T-helper 17 cell (primary cell): ENCODE measurements around the gene PPFIA4. TPM values are rescaled to one million over a fixed set of nuclear protein-coding genes. Genes with fewer than 3 reads are reported as not detected.

Source experiments
- ATAC-seq: fragments of 150-1000 bp; cut with Tn5 transposase; 2 replicates; pipeline ENCODE4 v1.10.0; 2021; ENCODE audit warnings: mild to moderate bottlenecking, moderate library complexity
- DNase-seq, 3 donors: peaks; one replicate each; pipeline versions ENCODE4 v3.0.0 to v3.0.0-alpha.2; 2020 to 2021
- H3K9me3 ChIP-seq: one replicate; pipeline ENCODE4 v1.7.0; 2013; ENCODE audit warnings: low read length, mild to moderate bottlenecking; ENCODE audit not compliant: control insufficient read depth, poor library complexity, severe bottlenecking
- H3K27ac Mint-ChIP-seq: one replicate; pipeline ENCODE4 v1.8.0; 2022; ENCODE audit warnings: mild to moderate bottlenecking, moderate library complexity, mixed read lengths
- H3K27me3 Mint-ChIP-seq: one replicate; pipeline ENCODE4 v1.8.0; 2022; ENCODE audit warnings: mixed read lengths
- H3K36me3 Mint-ChIP-seq: one replicate; pipeline ENCODE4 v1.8.0; 2022; ENCODE audit warnings: low read depth, mixed read lengths
- H3K4me1 Mint-ChIP-seq: one replicate; pipeline ENCODE4 v1.8.0; 2022; ENCODE audit warnings: mild to moderate bottlenecking, mixed read lengths
- H3K4me3 Mint-ChIP-seq: one replicate; pipeline ENCODE4 v1.8.0; 2022; ENCODE audit warnings: mild to moderate bottlenecking, moderate library complexity, mixed read lengths
- total RNA-seq, 4 donors: library from RNA in 2 of 4; stranded (reverse) in 2 of 4; gene quantifications; one replicate each; pipeline ENCODE4 v1.2.3 and lab custom pipeline; 2022 to 2026

Gene PPFIA4
- total RNA-seq, 2 donors from 2014 or later, result 0.81 to 1.5 TPM

DNA sequence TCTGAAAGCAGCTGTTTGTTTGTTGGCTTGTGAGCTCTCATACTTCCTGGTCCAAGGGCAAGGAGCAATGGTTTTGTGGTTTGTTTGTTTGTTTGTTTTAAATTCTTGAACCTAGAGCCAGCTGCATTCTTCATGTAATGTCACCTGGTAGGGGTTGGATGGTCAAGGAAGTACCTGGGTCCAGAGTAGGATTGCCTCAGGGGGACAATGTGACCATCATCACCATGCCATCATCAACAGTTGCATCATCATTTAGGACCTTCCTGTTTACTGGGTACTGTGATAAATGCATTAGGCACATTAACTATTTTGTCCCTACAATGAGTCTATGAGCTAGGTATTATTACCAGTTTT, 74.2 kb downstream of the PPFIA4 start:
- Mint-ChIP-seq H3K27me3 (peaks cover 24% of the 10 kb centered on the region), H3K4me1 (no peaks in the 10 kb centered on the region), H3K36me3 (no peaks in the 10 kb centered on the region), H3K4me3 (no peak overlapping the region), H3K27ac (no peak overlapping the region)
- DNase-seq (no peak), ATAC-seq (no peak)
- H3K9me3 ChIP-seq, result peaks cover 4% of the 10 kb centered on the region

DNA sequence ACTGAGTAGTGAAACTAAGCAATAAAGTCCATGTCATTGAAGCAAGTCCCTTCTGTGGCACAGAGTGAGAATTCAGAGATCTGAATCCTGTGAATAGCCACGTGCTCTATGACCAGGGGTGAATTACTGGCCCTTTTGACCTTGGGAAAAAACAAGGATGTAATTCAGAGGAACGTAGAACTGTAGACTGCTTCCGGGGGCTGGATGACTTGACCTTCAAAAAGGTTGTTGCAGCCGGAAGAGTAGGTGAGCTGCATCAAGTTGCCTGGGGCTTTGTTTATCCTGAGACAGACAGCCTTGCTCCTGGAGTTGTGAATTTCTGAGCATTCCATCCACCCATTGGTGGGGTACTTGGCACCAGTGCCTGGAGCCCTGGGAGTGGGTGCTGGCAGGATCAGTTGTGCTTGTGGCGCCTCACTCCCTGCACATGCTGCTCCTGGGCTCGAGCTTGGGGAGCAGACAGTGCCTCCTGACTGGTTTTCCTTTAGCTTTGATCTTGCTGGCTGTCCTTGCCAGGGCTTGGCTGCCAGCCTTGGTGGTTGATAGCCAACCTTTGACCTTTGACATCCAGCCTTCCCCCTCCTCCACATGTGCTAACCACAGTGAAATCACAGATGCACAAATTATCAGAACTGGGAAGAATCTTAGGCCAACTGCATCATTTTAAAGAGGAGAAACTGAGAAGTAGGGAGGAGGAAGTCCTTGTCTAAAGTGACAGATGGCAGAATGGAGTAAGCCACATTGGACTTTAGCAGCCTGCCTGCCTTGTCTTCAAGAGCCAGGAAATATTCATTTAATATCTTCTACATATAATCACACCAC, 75.7 kb downstream of the PPFIA4 start:
- ATAC-seq (no peak), DNase-seq (no peak)

DNA sequence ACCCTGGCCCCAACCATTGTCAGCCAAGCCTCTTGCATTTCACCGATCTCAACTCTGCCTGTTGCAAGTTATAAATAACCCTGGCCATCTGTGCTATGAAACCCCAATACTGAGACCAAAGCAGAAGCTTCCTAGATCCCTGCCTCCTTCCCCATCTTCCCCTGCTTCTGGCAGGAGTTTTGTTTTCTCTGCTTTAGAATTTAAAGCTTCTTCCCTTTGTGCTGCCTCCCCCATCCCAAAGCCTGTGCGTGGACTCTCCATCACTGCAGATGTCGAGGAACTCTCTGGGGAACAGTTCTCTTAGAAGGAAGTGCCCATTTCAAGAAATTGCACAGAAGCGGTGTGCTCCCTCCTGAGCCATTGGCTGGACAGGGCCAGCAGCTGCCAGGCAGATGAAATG, 76.9 kb downstream of the PPFIA4 start:
- peaks cover 43% of the 10 kb centered on the region for H3K27me3 Mint-ChIP-seq
- no peaks in the 10 kb centered on the region for H3K9me3 ChIP-seq
- no peak for DNase-seq
- peaks cover 4% of the 10 kb centered on the region for H3K36me3 Mint-ChIP-seq
- no peak overlapping the region for H3K27ac Mint-ChIP-seq
- H3K4me3 Mint-ChIP-seq, result no peak overlapping the region
- H3K4me1 Mint-ChIP-seq, result no peaks in the 10 kb centered on the region
- no peak for ATAC-seq

More for the DNA sequence above, 75.7 kb downstream of the PPFIA4 start:
- no peaks in the 10 kb centered on the region for H3K36me3 Mint-ChIP-seq
- H3K9me3 ChIP-seq, result no peaks in the 10 kb centered on the region
- peaks cover 31% of the 10 kb centered on the region for H3K27me3 Mint-ChIP-seq
- no peak overlapping the region for H3K4me3 Mint-ChIP-seq
- H3K27ac Mint-ChIP-seq, result no peak overlapping the region
- no peaks in the 10 kb centered on the region for H3K4me1 Mint-ChIP-seq

DNA sequence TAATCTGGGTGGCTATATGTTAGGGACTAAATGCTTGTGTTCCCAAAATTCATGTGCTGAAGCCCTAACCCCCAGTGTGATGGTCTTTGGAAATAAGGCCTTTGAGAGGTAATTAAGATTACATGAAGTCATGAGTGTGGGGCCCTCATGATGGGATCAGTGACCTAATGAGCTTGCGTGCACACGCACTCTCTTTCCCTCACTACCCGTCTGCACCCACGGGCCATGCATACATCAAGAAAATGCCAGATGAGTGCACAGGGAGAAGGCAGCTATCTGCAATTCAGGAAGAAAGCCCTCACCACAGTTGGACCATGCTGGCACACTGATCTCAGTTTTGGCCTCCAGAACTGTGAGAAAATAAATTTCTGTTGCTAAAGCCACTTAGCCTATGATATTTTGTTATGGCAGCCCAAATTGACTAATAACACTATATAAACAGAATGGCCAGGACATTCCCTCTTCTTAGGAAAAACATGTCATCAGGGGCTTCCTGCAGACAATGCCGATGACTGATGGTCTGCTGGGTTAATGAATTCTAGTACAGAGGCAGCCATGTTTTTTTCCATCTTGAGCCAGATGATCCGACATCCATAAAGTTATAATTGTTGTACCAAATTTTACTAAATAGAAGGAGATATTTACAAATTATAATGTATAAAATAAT, 77.7 kb downstream of the PPFIA4 start:
- DNase-seq, result no peak
- ATAC-seq, result no peak
- Mint-ChIP-seq H3K4me3 (no peak overlapping the region), H3K36me3 (peaks cover 4% of the 10 kb centered on the region), H3K4me1 (no peaks in the 10 kb centered on the region), H3K27me3 (peaks cover 50% of the 10 kb centered on the region), H3K27ac (no peak overlapping the region)
- no peaks in the 10 kb centered on the region for H3K9me3 ChIP-seq

DNA sequence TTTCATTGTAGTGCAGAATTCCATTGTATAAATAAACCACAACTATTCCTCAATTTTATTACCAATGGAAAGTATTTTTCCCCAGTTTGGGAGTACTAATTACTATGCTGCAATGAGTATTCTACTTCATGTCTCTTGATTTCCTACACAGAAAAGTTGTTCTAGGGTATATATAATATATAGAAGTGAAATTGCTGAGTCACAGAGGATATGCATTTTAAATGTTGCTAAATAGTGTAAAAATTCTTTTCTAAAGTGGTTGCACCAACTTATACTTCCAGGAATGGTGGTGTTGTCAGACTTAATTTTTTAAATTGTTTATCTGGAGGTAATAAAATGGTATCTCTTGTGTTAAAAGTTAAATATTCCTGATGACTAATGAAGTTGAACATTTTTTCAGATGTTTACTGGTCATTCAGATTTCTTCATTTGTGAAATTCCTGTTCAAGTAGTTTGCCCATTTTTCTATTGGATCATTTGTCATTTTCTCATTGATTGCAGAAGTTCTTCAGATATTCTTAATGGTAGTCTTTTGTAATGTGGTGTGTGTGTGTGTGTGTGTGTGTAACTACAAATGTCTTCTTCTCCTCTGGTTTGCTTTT, 78.6 kb downstream of the PPFIA4 start:
- no peaks in the 10 kb centered on the region for H3K4me1 Mint-ChIP-seq
- no peaks in the 10 kb centered on the region for H3K9me3 ChIP-seq
- peaks cover 56% of the 10 kb centered on the region for H3K27me3 Mint-ChIP-seq
- peaks cover 4% of the 10 kb centered on the region for H3K36me3 Mint-ChIP-seq
- no peak overlapping the region for H3K27ac Mint-ChIP-seq
- DNase-seq, result no peak
- no peak overlapping the region for H3K4me3 Mint-ChIP-seq
- no peak for ATAC-seq

DNA sequence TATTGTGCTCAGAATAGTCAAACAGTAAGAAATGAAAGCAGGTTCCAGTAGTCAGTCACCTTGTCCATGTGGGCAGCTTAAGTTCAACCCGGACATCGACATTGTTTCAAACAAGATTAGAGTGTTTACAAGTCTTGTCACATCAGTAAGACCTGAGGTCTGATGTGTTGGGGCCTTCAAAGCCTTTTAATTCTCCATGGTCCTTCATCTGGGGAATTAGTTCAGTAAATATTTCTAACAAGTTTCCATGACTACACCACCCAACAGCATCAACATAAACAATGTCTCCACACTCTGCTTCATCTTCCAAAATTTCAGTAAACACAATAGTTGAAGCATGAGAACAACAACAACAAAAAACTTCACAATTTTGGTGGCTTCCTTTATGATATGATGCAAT, 86.2 kb downstream of the PPFIA4 start:
- Mint-ChIP-seq H3K27me3 (peaks cover 50% of the 10 kb centered on the region), H3K27ac (peak overlapping the region; percentile 32), H3K4me3 (no peak overlapping the region), H3K36me3 (peaks cover 2% of the 10 kb centered on the region), H3K4me1 (peaks cover 3% of the 10 kb centered on the region)
- DNase-seq (no peak), ATAC-seq (no peak)
- H3K9me3 ChIP-seq, result no peaks in the 10 kb centered on the region

DNA sequence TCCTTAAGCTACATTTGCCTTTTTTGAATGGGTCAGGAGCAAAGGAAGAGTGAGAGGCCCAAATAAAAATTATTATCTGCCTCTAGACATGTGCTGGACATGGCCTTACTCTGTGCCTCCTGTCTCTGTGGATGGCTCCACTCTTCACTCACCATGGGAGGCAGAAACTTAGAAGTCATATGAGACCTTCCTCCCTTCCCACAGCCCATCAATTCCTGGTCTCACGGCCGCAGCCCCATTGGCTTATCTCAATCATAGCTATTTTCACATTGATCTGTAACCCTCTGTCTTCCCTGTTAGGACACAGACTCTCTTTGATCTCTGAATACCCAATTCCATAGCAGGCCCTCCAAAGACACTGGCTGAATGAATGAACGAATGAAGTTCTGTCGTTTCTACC, 87.0 kb downstream of the PPFIA4 start:
- H3K27me3 Mint-ChIP-seq, result peaks cover 50% of the 10 kb centered on the region
- no peak for DNase-seq
- peaks cover 3% of the 10 kb centered on the region for H3K4me1 Mint-ChIP-seq
- H3K4me3 Mint-ChIP-seq, result no peak overlapping the region
- ATAC-seq, result no peak
- no peak overlapping the region for H3K27ac Mint-ChIP-seq
- no peaks in the 10 kb centered on the region for H3K9me3 ChIP-seq
- no peaks in the 10 kb centered on the region for H3K36me3 Mint-ChIP-seq

DNA sequence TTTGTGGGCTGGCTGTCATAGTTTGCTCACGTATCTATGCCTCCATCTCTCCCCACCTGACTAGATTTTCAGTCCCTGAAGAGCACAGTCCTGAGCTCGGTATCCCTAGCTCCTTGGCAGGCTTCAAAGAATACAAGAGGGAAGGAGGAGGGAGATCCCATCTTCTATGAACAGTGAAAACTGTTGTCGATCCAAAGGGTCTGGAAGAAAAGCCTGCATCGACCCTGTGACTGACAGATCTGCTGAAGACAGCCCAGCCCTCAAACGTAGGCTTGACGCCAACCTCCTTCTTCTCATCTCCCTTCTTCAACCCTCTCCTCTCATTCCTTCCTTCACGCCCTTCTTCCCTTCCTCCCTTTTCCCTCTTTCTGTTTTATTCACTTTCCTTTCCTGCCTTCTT, 87.9 kb downstream of the PPFIA4 start:
- Mint-ChIP-seq H3K27me3 (peaks cover 50% of the 10 kb centered on the region), H3K4me1 (peaks cover 3% of the 10 kb centered on the region), H3K36me3 (no peaks in the 10 kb centered on the region), H3K27ac (no peak overlapping the region), H3K4me3 (no peak overlapping the region)
- no peaks in the 10 kb centered on the region for H3K9me3 ChIP-seq
- no peak for DNase-seq
- no peak for ATAC-seq

DNA sequence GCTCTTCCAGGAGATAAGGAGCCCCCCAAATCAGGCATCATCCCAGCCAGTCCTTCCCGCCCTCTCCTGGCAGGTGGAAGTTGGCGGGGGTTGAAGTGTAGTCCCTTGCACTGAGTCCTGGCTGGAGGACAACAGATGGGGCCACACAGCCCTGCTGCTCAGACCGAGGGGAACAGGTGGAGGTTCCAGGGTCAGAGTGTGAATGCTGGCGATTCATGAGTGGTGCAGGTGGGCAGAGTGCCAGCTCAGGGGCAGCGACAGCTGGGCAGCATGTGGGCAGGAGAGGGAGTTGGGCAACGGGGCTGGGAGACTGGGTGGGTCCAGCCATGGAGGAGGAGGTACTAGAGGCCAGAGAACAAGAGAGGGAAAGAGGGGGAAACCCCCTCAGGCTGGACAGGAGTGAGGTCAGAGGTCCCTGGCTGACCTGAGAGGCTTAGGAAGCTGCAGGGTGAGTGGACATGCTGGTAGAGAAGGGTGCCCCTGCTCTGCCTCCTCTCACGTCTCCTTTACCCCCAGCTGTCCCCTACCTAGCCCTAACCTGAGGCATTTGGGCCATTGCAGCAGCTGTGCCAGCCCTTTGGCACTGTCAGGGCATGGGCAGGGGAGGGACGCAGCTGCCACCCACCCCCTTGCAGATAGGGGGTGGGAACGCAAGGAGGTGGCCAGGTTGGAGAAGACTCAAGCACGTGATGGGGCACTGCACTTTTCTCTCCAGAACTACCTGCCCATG, 90.0 kb downstream of the PPFIA4 start:
- no peak for ATAC-seq
- H3K9me3 ChIP-seq, result no peaks in the 10 kb centered on the region
- Mint-ChIP-seq H3K36me3 (peaks cover 3% of the 10 kb centered on the region), H3K27ac (no peak overlapping the region), H3K4me3 (no peak overlapping the region), H3K4me1 (peaks cover 3% of the 10 kb centered on the region), H3K27me3 (peaks cover 61% of the 10 kb centered on the region)
- DNase-seq, result no peak

DNA sequence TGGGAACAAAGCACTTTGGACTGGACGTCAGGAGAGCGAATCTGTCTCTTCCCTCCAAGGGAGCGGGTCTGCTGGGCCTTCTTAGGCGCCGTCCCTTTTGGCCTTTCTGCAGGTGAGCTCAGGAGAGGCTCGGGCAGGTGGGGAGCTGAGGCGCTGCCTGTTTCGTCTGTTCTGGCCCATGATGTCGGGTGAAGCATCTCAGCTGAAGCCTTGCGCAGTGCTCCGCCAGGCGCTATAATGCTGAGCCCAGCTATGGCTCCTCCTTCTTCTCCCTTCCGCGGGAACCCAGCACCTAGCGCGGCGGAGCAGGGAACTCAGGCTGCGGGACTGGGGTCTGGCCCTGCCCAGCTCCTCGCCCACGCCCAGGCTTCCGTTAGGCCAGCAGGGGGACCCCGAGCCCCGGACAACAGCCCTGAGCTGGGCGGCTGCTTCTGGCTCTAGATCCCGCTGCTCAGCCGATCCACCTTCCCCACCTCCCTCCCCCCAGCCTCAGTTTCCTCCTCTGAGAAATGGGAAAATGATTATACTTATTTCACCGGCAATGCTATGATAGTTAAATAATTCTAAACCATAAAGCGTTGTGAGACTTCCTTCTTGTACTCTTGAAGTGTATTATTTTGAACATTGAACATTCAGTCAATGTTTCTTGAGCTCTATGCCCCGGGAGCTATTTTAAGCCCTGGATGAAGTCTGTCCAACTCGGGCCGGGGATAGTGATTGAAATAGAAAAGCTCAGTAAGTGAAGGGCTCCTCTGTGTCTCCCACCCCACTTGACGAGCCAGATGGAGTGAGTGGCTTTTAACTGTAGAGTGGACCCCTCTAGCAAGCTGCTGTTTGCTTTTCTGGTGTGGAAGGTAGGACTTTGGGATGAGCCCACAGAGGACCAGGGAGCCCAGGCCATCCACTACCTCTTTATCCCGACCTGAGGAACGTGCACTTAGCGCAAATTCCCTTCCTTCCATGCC, 91.6 kb downstream of the PPFIA4 start:
- Mint-ChIP-seq H3K36me3 (peaks cover 7% of the 10 kb centered on the region), H3K27me3 (peaks cover 73% of the 10 kb centered on the region), H3K4me1 (peaks cover 9% of the 10 kb centered on the region)

DNA sequence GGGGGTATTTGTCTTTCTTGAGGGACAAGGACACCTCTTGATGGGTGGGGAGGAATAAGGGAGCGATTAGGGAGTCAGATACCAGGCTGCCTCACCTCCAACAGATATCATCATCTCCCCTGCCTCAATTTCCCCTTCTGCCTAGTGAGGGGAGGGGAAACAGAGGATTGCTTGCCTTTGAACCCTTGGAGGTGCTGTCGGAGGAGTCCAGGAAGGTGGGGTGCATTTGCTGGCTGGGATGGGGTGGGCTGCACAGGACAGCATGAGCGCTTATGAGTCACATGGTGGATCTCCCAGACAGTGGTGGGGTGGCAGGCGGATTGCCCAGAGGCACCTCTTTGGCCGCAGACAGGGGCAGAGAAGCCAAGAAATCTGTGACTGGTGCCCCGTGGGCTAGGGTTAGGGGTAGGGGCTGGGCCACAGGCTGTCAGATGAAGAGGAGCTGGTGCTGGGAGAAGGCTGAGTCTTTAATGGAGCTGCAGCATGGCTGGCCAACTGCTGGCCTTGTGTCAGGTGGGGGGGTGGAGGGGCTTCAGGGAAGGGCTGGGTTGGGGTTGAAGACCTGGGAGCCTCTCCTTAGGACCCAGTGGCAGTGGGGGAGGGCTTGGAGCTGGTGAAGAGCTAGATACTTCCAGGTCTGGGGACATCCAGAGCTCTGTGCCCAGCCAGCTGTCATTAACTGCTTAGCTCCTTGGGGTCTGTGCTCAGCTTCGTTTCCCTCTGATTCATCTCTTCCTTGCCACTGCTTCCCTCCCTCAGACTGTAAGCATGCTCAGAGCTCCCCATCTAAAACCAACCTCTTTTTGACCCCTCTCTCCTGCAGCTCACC, 94.2 kb downstream of the PPFIA4 start:
- peaks cover 96% of the 10 kb centered on the region for H3K27me3 Mint-ChIP-seq
- DNase-seq, result no peak

More for the DNA sequence above, 91.6 kb downstream of the PPFIA4 start:
- no peaks in the 10 kb centered on the region for H3K9me3 ChIP-seq
- Mint-ChIP-seq H3K27ac (no peak overlapping the region), H3K4me3 (peak overlapping the region; percentile 31)
- DNase-seq (no peak), ATAC-seq (no peak)

More for the DNA sequence above, 94.2 kb downstream of the PPFIA4 start:
- peaks cover 7% of the 10 kb centered on the region for H3K36me3 Mint-ChIP-seq
- no peak for ATAC-seq
- peaks cover 8% of the 10 kb centered on the region for H3K4me1 Mint-ChIP-seq
- no peak overlapping the region for H3K27ac Mint-ChIP-seq
- H3K9me3 ChIP-seq, result no peaks in the 10 kb centered on the region
- no peak overlapping the region for H3K4me3 Mint-ChIP-seq
